Measurements from ENCODE around the gene GALR2.

DNA sequence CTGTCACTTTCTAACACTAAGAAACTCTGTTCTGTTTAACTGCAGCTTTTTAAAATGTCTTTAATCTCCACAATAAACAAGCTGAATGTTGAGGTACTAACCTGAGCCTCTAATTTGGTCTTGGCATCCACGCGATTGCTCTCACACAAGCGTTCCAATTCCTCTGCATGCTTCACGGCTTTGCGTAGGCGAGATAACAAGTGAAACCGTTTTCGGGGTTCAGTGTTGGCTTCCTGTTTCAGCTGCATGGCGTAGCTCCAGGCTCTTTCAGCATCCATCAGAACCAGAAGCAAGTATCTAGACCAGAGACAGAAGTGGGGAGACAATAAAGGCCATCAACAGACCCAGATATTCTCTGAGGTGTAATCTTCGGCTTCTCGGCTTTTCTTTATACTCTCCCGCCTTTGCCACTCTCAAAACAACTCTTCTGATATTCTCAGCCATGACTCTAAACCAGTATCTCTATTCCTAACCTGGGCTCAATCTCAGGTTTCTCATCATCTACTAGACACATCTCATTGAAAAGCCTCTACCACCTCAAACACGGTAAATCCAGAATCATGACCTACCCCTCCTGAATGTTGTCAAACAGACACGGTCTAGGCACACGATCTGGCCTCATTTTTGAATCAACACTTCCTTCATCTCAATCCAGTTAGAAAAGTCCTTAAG, 10.6 kb upstream of the GALR2 start:
- TF ChIP-seq, protein P1, sequence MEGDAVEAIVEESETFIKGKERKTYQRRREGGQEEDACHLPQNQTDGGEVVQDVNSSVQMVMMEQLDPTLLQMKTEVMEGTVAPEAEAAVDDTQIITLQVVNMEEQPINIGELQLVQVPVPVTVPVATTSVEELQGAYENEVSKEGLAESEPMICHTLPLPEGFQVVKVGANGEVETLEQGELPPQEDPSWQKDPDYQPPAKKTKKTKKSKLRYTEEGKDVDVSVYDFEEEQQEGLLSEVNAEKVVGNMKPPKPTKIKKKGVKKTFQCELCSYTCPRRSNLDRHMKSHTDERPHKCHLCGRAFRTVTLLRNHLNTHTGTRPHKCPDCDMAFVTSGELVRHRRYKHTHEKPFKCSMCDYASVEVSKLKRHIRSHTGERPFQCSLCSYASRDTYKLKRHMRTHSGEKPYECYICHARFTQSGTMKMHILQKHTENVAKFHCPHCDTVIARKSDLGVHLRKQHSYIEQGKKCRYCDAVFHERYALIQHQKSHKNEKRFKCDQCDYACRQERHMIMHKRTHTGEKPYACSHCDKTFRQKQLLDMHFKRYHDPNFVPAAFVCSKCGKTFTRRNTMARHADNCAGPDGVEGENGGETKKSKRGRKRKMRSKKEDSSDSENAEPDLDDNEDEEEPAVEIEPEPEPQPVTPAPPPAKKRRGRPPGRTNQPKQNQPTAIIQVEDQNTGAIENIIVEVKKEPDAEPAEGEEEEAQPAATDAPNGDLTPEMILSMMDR (IDR thresholded peaks at IDR 0.05), result no peak
- no peak for TF ChIP-seq POLR2A (IDR thresholded peaks at IDR 0.05)

All from right lobe of liver (tissue), 4 donors.